Mucosa of descending colon (tissue), 3 donors: Measurements from ENCODE around the gene SERINC5. TPM values are rescaled to one million over a fixed set of nuclear protein-coding genes. Genes with fewer than 3 reads are reported as not detected.
"Not testable (repeated sequence)": the region's sequence is repeated elsewhere in the genome, so short reads cannot be mapped to it uniquely, and the experiment has no call there.

Experiments used
- ATAC-seq: fragments of 200-7000 bp; cut with Tn5 transposase; one replicate; pipeline ENCODE4 v1.9.1; 2020; ENCODE audit warnings: mild to moderate bottlenecking, moderate library complexity
- DNase-seq, 3 donors: peaks; one replicate each; pipeline ENCODE4 v3.0.0-alpha.2; 2020
- H3K36me3 ChIP-seq: fragments of 200-600 bp; one replicate; pipeline ENCODE4 v1.8.0; 2021; ENCODE audit warnings: low read depth, mild to moderate bottlenecking
- H3K4me1 ChIP-seq: fragments of 200-600 bp; one replicate; pipeline ENCODE4 v1.8.0; 2021; ENCODE audit warnings: low read depth, mild to moderate bottlenecking
- H3K4me3 ChIP-seq: fragments of 200-600 bp; one replicate; pipeline ENCODE4 v1.8.0; 2021; ENCODE audit warnings: mild to moderate bottlenecking
- H3K9me3 ChIP-seq: fragments of 200-600 bp; one replicate; pipeline ENCODE4 v1.8.0; 2021; ENCODE audit warnings: mild to moderate bottlenecking
- CTCF ChIP-seq: fragments of 200-600 bp; IDR thresholded peaks from one replicate; pipeline ENCODE4 v1.8.0; 2022; ENCODE audit warnings: antibody characterized with exemption, mild to moderate bottlenecking
- intact Hi-C, 2 donors: fragments of 100-400 bp; cut with DNase I in 1 of 2; cut with micrococcal nuclease in 1 of 2; formaldehyde crosslinking; loops; one replicate each; pipeline versions ENCODE4 v1.11.0 to v1.11.1; 2022; cut with DNase I, micrococcal nuclease
- total RNA-seq, 3 donors: library from RNA; stranded (reverse); fragmentation: NEBNext Ultra II Directional in 2 of 3; extraction: Animal tissue kit (Norgen Biotek cat#: 25700) in 2 of 3; gene quantifications; one replicate each; pipeline versions ENCODE4 v1.2.1 to v1.2.4, GENCODE V29; 2021 to 2023
- donor health status: DM: no; HTN: no; CAD: no; lungs with moderate emphysema.
- donor health status: DM: no; HTN: no; CAD: no.
- donor health status: DM: no; HTN: yes; CAD: no.

The SERINC5 gene
- total RNA-seq, 3 donors from 2014 or later, result 66.6 to 153 (median 126) TPM

GRCh38 chr5:80190960-80191359 lies 64.9 kb downstream of the SERINC5 start:
- ATAC-seq (no peak), DNase-seq (no peak)
- TF ChIP-seq CTCF, result no peak
- no peak overlapping the region for H3K4me3 ChIP-seq
- H3K36me3 ChIP-seq, result no peaks in the 10 kb centered on the region
- H3K4me1 ChIP-seq, result peaks cover 49% of the 10 kb centered on the region
- H3K9me3 ChIP-seq, result no peaks in the 10 kb centered on the region
- intact Hi-C loops, result no loop called here

GRCh38 chr5:80189701-80190100 lies 66.1 kb downstream of the SERINC5 start:
- intact Hi-C loops, result loop anchor here in 1 of 2 donors (10.0 kb wide), 1 partner anchor 65 kb away; the partner anchor contains the start of gene SERINC5
- ATAC-seq (no peak), DNase-seq (no peak)
- Histone ChIP-seq H3K36me3 (no peaks in the 10 kb centered on the region), H3K4me3 (no peak overlapping the region), H3K9me3 (no peaks in the 10 kb centered on the region), H3K4me1 (peaks cover 58% of the 10 kb centered on the region)
- TF ChIP-seq CTCF, result no peak

GRCh38 chr5:80189201-80189600 lies 66.6 kb downstream of the SERINC5 start:
- intact Hi-C loops, result loop anchor here in 1 of 2 donors (10.0 kb wide), 1 partner anchor 66 kb away; the partner anchor contains the start of gene SERINC5
- no peaks in the 10 kb centered on the region for H3K36me3 ChIP-seq
- no peak for ATAC-seq
- no peak overlapping the region for H3K4me3 ChIP-seq
- peaks cover 60% of the 10 kb centered on the region for H3K4me1 ChIP-seq
- H3K9me3 ChIP-seq, result no peaks in the 10 kb centered on the region
- no peak for DNase-seq
- TF ChIP-seq CTCF, result no peak

GRCh38 chr5:80187421-80188090 lies 68.3 kb downstream of the SERINC5 start:
- intact Hi-C loops, result loop anchor here in 1 of 2 donors (10.0 kb wide), 1 partner anchor 67 kb away; the partner anchor contains the start of gene SERINC5
- no peak for DNase-seq
- no peak for ATAC-seq
- no peak overlapping the region for H3K4me3 ChIP-seq
- no peaks in the 10 kb centered on the region for H3K9me3 ChIP-seq
- H3K4me1 ChIP-seq, result peaks cover 57% of the 10 kb centered on the region
- H3K36me3 ChIP-seq, result no peaks in the 10 kb centered on the region
- no peak for TF ChIP-seq CTCF

- DNase-seq, H3K4me3 ChIP-seq, H3K36me3 ChIP-seq, ATAC-seq, H3K9me3 ChIP-seq: not testable (repeated sequence)
- intact Hi-C loops, result loop anchor here in 1 of 2 donors (10.0 kb wide), 1 partner anchor 69 kb away; the partner anchor contains the start of gene SERINC5
- peaks cover 71% of the 10 kb centered on the region for H3K4me1 ChIP-seq
These were observed 70.3 kb downstream of the SERINC5 start for GRCh38 chr5:80185535-80185934.

GRCh38 chr5:80185095-80185494 lies 70.8 kb downstream of the SERINC5 start:
- no peaks in the 10 kb centered on the region for H3K9me3 ChIP-seq
- no peak for TF ChIP-seq CTCF
- DNase-seq (no peak), ATAC-seq (no peak)
- intact Hi-C loops, result loop anchor here in 1 of 2 donors (10.0 kb wide), 1 partner anchor 70 kb away; the partner anchor contains the start of gene SERINC5
- no peak overlapping the region for H3K4me3 ChIP-seq
- H3K36me3 ChIP-seq, result no peaks in the 10 kb centered on the region
- peaks cover 75% of the 10 kb centered on the region for H3K4me1 ChIP-seq
